HepG2 (cell line): ENCODE results near the gene CHRNB1. TPM values are rescaled to one million over a fixed set of nuclear protein-coding genes. Genes with fewer than 3 reads are reported as not detected.

Experiments
- ARNTL ChIP-seq: sonication (generic); formaldehyde crosslinking; IDR thresholded peaks from 2 replicates; pipeline ENCODE4 v1.4.0; 2020; ENCODE audit warnings: mild to moderate bottlenecking, missing genetic modification reagents
- BHLHE40 ChIP-seq: IDR thresholded peaks from 2 replicates; pipeline ENCODE4 v1.6.1; 2011; ENCODE audit warnings: low read length, improper control_type of control experiment
- CENPT ChIP-seq: sonication (generic); formaldehyde crosslinking; IDR thresholded peaks from 2 replicates; pipeline ENCODE4 v1.8.0; 2022; ENCODE audit warnings: low read depth, mild to moderate bottlenecking, moderate library complexity, missing genetic modification reagents
- FUBP1 ChIP-seq: sonication (generic); formaldehyde crosslinking; IDR thresholded peaks from 2 replicates; pipeline ENCODE4 v1.5.1; 2020; ENCODE audit warnings: missing genetic modification reagents, mild to moderate bottlenecking, borderline replicate concordance
- GATAD1 ChIP-seq: IDR thresholded peaks from 2 replicates; pipeline ENCODE4 v1.6.1; 2016; ENCODE audit warnings: missing genetic modification reagents, missing compliant biosample characterization
- HNF4A ChIP-seq: sonication (generic); formaldehyde crosslinking; IDR thresholded peaks from 2 replicates; pipeline ENCODE4 v1.4.0; 2020; ENCODE audit warnings: missing genetic modification reagents
- NCOA2 ChIP-seq: sonication (generic); formaldehyde crosslinking; IDR thresholded peaks from 2 replicates; pipeline ENCODE4 v1.8.0; 2022; ENCODE audit warnings: inconsistent platforms
- STAT5B ChIP-seq: sonication (generic); formaldehyde crosslinking; IDR thresholded peaks from 2 replicates; pipeline ENCODE4 v1.4.0; 2020; ENCODE audit warnings: missing genetic modification reagents
- TBL1XR1 ChIP-seq: fragments of 150-350 bp; IDR thresholded peaks from 2 replicates; pipeline ENCODE4 v1.6.1; 2014; ENCODE audit warnings: borderline replicate concordance, low read length; ENCODE audit not compliant: partially characterized antibody
- TFAP4 ChIP-seq: sonication (generic); IDR thresholded peaks from 2 replicates; pipeline ENCODE4 v1.6.1; 2016; ENCODE audit warnings: low read depth, borderline replicate concordance
- TOE1 ChIP-seq: sonication (generic); formaldehyde crosslinking; IDR thresholded peaks from 2 replicates; pipeline ENCODE4 v1.4.0; 2020; ENCODE audit warnings: mild to moderate bottlenecking, missing genetic modification reagents
- ZNF274 ChIP-seq: sonication (generic); formaldehyde crosslinking; IDR thresholded peaks from 2 replicates; pipeline ENCODE4 v1.5.1; 2020; ENCODE audit warnings: mild to moderate bottlenecking, missing genetic modification reagents
- ZNF335 ChIP-seq: sonication (generic); formaldehyde crosslinking; IDR thresholded peaks from 2 replicates; pipeline ENCODE4 v1.4.0; 2020; ENCODE audit warnings: missing genetic modification reagents
- ZNF646 ChIP-seq: sonication (generic); formaldehyde crosslinking; IDR thresholded peaks from 2 replicates; pipeline ENCODE4 v1.9.0; 2021; ENCODE audit warnings: mild to moderate bottlenecking, missing genetic modification reagents
- ZNF747 ChIP-seq: sonication (generic); formaldehyde crosslinking; IDR thresholded peaks from 2 replicates; pipeline ENCODE4 v1.8.1; 2023; ENCODE audit warnings: missing genetic modification reagents, mild to moderate bottlenecking, borderline replicate concordance
- ZNF770 ChIP-seq: sonication (generic); formaldehyde crosslinking; IDR thresholded peaks from 2 replicates; pipeline ENCODE4 v1.5.0; 2020; ENCODE audit warnings: mild to moderate bottlenecking, missing genetic modification reagents
- ZSCAN29 ChIP-seq: sonication (generic); formaldehyde crosslinking; conservative IDR thresholded peaks from 2 replicates; pipeline ENCODE4 v1.4.0; 2020; ENCODE audit warnings: mild to moderate bottlenecking, missing genetic modification reagents
- polyA plus RNA-seq, 8 experiments: library from polyadenylated mRNA; depleted of rRNA in 3 of 8; stranded (reverse) in 7 of 8; unstranded in 1 of 8; fragments of >200 nt; fragmentation: Illumina TruSeq in 4 of 8; extraction: Trizol in 4 of 8; gene quantifications; 2 replicates each; pipeline versions ENCODE4 v1.2.1 to v1.2.3, GENCODE V29; 2011 to 2016; ENCODE audit warnings: low read depth in 4 of 8, missing spikeins in 1 of 8, mixed read lengths in 1 of 8; ENCODE audit not compliant: insufficient read depth in 1 of 8
- total RNA-seq, 5 experiments: library from RNA; depleted of rRNA; stranded (reverse); fragments of >200 nt; fragmentation: Illumina TruSeq; extraction: Trizol; gene quantifications; 2 replicates each; pipeline ENCODE4 v1.2.3, GENCODE V29; 2016; ENCODE audit warnings: low read depth in 1 of 5
- TF ChIP-seq, protein P1 (sequence below): sonication (generic); formaldehyde crosslinking; IDR thresholded peaks from 2 replicates; pipeline ENCODE4 v1.5.0; 2020; ENCODE audit warnings: missing genetic modification reagents

The CHRNB1 gene
- total and polyA plus RNA-seq, 2 of the 13 experiments (the other 11 are each of a cell fraction or from before 2014, with no cell fraction given): 5.4 to 33.7 TPM

DNA sequence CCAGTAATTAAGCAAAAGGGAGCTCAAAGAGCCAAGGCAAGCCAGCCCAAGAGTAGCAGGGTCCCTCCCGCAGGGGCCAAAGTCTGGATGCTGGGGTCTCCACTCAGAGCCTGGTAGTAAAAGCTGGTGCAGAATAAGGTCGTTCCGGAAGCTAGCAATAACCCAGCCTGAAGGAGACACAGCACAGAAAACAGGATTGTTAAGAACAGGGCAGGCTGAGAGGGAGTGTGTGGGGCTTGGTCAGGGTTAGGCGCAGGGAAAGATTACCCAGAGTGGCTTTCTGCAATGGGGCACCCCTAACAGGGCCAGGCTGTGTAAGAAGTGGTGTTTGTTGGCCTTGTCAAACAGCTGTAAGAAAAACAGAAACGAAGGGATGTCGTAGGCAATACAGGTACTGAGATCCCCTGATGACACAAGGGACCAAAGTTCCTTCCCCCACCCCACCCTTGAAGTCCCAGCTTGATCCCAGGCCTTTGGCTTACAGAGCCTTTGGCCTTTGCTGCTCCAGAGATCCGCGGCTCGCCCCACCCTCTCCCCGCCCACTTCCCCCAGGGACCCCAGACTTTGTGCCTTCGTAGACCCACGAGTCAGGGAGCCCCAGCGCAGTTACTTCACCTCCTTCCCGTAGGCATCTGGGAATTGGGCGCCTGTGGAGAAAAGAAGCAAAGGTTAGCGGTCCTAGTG lies 41.7 kb upstream of the CHRNB1 start (continued):
- no peak for TF ChIP-seq ZNF646 (CRISPR knock-in tag)
- no peak for TF ChIP-seq TBL1XR1
- peak; percentile 93 for TF ChIP-seq TFAP4
- no peak for TF ChIP-seq ZNF274 (CRISPR knock-in tag)
- no peak; the same call in 1 of the 2 replicates for TF ChIP-seq ZNF747 (CRISPR knock-in tag)
- TF ChIP-seq, protein P1, sequence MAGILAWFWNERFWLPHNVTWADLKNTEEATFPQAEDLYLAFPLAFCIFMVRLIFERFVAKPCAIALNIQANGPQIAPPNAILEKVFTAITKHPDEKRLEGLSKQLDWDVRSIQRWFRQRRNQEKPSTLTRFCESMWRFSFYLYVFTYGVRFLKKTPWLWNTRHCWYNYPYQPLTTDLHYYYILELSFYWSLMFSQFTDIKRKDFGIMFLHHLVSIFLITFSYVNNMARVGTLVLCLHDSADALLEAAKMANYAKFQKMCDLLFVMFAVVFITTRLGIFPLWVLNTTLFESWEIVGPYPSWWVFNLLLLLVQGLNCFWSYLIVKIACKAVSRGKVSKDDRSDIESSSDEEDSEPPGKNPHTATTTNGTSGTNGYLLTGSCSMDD (CRISPR knock-in tag): no peak
- TF ChIP-seq ZNF770: no peak
- no peak for TF ChIP-seq TOE1 (CRISPR knock-in tag)
- TF ChIP-seq CENPT (CRISPR knock-in tag): no peak
- TF ChIP-seq ZNF335 (CRISPR knock-in tag): no peak
- no peak; the same call in 1 of the 2 replicates for TF ChIP-seq NCOA2
- no peak for TF ChIP-seq ARNTL (CRISPR knock-in tag)
- TF ChIP-seq ZSCAN29 (CRISPR knock-in tag): no peak; the same call in 1 of the 2 replicates
- TF ChIP-seq BHLHE40: no peak
- no peak for TF ChIP-seq STAT5B (CRISPR knock-in tag)
- TF ChIP-seq GATAD1: 0 out of 2 replicates have a peak, but pooled peaks have one; percentile 12
- peak; percentile 87 for TF ChIP-seq HNF4A (CRISPR knock-in tag)
- TF ChIP-seq FUBP1 (CRISPR knock-in tag): no peak
